NCI-H524 (cell line): ENCODE data around the gene SLC2A4RG.
A peak's percentile ranks its signal among the peaks of the same experiment; 100 is the strongest.
"Not testable (repeated sequence)": the region's sequence is repeated elsewhere in the genome, so short reads cannot be mapped to it uniquely, and the experiment has no call there.

Experiments
- DNase-seq, 2 experiments: peaks; one replicate each; lab custom pipeline; 2025; lab: John Stamatoyannopoulos, UW

SLC2A4RG gene

GRCh38 chr20:63755933-63756647 lies 16.5 kb downstream of the SLC2A4RG start:
- DNase-seq: no peak

DNA sequence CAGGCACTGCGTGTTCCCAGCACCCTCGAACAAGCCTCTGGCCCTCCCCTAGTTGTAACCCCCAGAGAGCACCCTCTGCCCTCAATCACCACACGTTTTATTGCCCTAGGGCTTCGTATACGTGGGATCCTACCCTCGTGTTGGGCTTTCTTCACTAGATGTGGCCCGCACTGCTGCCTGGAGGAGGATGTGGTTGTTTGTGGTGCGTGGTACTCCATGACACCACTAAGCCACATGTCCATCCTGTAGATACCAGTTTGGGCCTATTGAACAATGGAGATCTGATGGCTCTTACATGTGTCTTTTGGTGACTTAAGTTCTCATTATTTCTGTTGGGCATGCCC lies 17.0 kb downstream of the SLC2A4RG start:
- DNase-seq: no peak

DNA sequence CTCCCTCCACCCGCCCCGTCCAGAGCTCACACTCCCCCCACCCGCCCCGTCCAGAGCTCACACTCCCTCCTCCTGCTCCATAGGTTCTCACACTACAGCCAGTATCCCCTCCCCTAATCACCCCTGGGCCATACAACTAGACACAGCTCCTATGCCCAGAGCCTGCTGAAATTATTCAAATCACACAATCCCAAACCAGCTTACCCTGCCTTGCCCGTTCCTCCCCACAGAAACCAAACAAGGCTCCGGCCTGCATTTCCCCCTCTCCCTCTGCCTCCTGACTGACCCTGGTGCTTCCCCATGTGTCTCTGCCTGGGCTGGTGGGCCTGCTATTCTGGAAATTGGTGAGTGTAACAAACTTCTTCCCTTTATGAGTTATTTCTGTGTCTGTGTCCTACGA lies 18.6 kb downstream of the SLC2A4RG start:
- no peak for DNase-seq

DNA sequence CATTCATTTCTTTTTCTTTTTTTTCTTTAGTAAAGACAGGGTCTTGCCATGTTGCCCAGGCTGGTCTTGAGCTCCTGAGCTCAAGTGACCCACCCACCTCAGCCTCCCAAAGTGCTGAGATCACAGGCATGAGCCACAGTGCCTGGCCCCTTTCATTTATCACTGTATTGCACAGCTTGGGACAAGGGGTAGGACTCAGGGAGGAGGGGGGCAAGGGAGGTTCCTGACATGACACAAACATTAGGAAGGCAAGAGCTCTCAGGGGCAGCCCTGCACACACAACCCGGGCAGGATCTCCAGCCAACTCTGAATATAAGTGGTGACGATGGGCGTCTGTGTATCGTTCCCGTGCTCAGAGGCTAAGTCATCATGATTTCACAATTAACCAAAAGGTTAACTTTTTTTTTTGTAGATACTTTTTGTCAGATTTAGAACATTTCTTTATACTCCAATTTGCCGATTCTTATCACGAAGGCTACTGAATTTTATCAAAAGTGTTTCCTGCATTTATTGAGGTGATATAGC lies 19.9 kb downstream of the SLC2A4RG start:
- no peak for DNase-seq

DNA sequence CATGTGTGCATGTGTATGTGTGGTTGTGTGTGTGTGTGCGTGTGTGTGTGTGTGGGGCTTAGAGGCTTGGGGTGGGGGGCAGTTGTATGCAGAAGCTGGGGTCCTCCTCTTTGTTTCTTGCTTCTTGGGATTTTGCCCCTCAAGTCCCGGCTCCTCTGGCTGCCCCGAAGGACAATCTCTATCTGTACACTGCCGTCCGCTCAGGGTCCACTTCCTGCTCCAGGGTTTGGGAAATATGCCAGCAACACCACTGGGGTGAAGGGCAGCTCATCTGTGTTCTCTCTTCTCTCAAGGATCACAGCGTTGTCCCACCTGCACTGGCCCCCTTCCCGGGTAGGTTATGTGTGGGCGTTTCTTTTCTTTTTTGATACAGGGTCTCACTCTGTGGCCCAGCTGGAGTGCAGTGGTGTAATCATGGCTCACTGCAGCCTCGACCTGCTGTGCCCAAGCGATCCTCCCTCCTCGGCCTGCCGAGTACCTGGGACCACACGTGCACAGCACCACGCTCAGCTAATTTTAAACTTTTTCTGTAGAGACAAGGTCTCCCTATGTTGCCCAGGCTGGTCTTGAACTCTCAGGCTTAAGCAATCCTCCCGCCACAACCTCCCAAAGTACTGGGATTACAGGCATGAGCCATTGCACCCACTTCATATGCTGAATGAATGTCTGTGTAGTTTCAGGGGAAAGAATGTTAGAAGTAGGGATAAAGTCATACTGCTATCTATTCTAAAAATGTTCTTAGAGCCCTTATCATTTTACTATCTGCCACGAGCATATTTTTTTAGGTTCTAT lies 25.7 kb downstream of the SLC2A4RG start:
- DNase-seq: no peak

DNA sequence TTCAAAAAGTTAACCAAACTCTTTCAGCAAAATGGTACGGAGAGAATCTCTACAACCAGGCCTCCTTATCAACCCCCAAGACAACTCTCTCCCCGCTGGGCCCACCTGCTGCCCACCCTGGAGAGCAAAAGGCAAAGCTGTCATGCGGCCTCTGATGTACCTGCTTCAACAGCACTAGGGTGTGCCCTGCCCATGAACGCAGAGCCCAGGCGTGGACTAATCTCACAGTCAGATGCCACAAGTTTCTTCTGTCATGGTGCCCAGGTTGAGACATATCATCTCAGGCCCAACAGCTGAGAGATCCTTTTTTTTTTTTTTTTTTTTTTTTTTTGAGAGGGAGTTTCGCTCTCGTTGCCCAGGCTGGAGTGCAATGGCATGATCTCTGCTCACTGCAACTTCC lies 26.3 kb downstream of the SLC2A4RG start:
- DNase-seq: no peak

DNA sequence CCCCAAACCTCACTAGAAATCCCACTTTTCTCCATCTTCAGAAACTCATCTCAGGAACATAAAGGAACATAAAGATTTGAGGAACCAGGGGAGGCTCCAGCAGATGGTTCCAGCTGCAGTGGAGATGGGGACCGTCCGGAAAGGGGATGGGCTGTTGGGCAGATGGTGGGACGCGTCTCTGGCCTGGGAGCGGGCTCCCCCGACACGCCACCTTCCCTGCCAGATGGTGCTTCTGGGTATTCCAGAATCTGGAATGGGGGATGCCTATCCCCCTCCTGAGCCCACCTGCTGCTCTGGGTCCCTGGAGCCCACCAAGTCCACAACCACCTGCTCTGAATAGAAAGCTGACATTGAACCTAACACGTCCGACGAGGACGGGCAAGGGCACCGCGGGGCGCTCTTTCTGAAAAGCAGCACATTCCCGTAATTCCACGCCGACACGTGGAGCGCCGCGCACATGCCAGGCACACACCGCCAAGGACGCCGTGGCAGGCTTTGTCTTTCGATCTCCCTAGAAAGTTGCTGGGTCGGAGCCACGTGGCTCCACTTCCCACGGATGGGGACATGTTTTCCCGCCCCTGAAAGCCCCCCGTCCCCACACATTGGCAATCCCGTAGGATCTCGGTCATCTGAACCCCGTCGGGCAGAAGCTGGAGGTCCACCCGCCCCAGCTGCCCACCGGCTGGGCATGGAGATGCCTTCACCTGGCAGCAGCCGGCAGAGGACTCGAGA lies 27.3 kb downstream of the SLC2A4RG start:
- peak; percentile 82 to 90 for DNase-seq

- DNase-seq: no peak
Observed at GRCh38 chr20:63767456-63767855, 27.9 kb downstream of the SLC2A4RG start.

GRCh38 chr20:63767886-63768285 lies 28.3 kb downstream of the SLC2A4RG start:
- peak; percentile 48 to 52 for DNase-seq

DNA sequence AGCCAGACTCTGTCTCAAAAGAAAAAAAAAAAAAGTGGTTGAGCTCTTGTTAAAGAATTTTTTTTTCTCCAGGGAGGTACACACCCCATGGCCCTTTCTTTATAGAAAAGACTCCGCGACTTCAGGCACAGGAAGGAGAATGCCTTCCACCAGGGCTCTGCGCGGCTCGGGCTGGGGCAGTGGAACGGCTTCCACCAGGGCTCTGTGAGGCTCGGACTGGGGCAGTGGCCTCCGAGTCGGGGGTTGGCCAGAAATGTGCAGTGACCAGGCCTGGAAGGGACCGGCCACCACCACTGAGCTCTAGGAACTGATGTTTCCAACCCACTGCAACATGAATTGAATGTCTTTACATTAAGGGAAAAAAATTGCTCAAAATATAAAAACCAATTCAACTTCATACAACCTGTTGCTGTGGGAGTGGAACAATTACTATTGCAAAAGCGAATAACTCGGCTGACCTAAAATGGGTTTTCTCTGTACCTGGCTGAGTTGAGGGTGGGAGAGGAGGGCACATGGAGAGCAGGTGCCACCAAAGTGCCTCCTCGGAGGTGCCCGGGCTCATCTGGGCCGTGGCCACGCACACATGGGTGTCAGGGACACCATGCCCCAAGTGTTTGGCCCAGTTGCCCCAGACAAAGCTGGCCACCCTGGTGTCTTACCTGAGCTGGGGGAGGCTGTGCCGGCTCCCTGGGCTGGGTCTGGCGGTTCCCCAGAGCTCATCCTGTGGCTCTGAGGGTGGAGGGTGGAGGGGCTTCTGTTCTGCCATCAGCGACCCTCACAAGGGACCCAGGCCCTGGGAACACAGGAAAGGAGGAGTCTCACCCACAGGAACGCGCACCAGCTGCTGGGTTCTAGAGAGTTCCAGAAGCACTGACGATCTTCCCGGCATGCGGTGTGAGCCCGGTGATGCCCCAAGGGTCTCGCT lies 29.3 kb downstream of the SLC2A4RG start:
- DNase-seq: no peak

DNA sequence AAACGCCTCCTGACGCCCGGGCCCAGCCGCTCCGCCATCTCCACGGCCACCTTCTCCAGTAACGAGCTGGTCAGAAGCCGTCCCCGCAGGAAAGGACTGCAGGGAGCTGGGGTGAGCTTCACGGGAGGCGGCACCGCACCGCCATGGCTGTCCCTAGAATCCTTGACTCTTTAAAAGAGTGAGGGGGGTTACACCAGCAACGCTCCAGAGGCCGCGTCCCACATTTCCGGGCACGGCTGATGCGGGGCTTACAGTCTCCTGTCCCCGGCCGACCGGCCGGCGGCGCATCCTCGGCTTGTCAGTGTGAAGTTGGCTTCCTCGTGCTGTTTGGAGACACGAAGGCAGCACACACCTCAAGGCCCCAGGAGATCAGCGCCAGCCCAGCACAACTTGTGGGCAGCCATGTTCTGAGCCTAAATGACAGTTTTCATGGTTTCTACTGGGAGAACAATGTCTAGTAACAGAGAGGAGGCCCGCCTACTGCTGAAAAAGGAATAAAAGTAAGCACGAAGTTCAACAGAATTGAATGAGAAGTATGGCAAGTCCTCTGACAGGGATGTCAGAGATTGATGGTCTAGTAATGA lies 30.4 kb downstream of the SLC2A4RG start:
- DNase-seq: no peak

GRCh38 chr20:63771046-63771707 lies 31.6 kb downstream of the SLC2A4RG start:
- no peak for DNase-seq

DNA sequence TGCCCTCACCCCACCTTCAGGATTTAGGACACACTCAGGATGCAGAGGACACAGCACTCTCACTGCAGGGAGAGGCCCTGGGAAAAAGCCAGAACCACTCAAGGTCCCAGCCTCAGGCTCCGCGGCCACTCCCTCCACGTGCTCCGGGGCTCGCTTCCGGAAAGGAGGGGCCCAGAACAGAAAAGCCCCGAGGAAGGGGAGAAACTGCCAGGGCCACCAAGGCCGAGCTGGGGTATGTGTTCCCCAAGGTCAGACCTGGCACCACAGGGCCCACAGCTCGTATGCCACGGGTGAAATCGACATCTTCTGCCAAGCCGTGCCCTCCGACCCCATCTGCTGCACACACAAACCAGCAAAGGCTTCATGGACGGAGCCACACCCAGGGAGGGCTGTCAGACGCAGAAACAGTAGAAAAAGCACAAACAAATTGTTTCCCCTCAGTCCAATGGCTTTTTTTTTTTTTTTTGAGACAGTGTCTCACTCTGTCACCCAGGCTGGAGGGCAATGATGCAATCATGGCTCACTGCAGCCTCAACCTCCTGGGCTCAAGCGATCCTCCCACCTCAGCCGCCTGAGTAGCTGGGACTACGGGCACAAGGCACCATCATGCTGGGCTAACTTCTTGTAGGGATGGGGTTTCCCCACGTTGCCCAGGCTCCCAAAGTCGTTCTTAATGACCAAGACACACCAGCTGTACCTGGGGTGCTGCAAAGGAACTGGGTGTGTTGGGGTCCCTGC lies 33.4 kb downstream of the SLC2A4RG start:
- no peak for DNase-seq

DNA sequence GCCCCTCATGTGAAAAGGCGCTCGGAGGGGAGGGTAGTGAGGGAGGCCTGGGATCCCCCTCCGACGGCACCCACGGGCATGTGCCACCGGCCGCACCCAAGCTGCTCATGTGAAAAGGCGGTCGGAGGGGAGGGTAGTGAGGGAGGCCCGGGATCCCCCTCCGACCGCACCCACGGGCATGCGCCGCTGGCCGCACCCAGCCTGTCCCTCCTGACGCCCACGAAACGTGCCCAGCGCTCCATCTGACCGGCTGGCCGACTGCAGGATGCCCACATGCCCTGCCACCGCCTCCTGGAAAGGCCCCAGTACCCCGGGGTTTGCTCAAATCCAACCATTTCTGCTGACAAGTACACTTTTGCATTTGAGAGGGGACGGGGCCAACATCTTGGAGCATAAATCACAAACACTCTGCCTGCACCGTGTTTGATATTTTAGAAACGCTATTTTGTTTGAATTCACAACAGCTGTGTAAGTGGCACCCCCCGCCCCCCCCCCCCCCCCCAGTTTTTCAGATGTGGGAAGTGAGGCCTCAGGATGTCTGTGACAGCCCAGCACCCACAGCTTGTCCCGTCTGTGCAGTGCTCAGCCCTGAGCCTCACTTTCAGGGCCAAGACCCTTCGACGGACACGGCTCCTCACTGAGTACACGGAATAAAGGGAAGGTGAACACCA lies 34.1 kb downstream of the SLC2A4RG start:
- no peak for DNase-seq

GRCh38 chr20:63774306-63774705 lies 34.7 kb downstream of the SLC2A4RG start:
- no peak for DNase-seq

- DNase-seq: peak in 1 of 2 experiments; percentile 55
Observed at GRCh38 chr20:63775096-63775978, 35.8 kb downstream of the SLC2A4RG start.

- DNase-seq: not testable (repeated sequence)
Observed at GRCh38 chr20:63776875-63777274, 37.3 kb downstream of the SLC2A4RG start.

DNA sequence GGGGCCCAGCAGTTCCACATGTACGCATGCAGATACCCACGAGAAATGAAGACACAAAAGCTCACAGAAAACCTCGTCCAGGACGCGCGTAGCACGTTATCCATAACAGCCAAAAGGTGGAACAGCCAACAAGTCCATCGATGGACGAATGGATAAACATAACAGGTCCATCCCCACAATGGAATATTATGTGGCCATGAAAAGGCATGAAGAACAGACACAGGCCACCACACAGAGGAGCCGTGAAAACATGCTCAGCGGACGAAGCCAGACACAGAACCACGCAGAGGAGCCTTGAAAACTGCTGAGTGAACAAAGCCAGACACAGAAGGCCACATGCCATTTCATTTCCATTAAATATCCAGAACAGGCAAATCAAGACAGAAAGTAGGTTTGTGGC lies 38.0 kb downstream of the SLC2A4RG start:
- DNase-seq: no peak
